Mesodermal cell (in vitro differentiated cells): Measurements from ENCODE around the gene COQ8A.

ENCODE experiments used
- H3K27ac ChIP-seq: 2 replicates; pipeline ENCODE4 v1.7.0; 2013; ENCODE audit warnings: mild to moderate bottlenecking, low read depth, low read length, moderate library complexity; ENCODE audit not compliant: severe bottlenecking
- H3K36me3 ChIP-seq: 2 replicates; pipeline ENCODE4 v1.7.1; 2013; ENCODE audit warnings: mild to moderate bottlenecking, low read length, moderate library complexity; ENCODE audit not compliant: control insufficient read depth, insufficient read depth
- H3K4me1 ChIP-seq: one replicate; pipeline ENCODE4 v1.7.1; 2013; ENCODE audit warnings: mild to moderate bottlenecking, low read length; ENCODE audit not compliant: insufficient read depth, control insufficient read depth, poor library complexity, severe bottlenecking
- H3K4me3 ChIP-seq: 2 replicates; pipeline ENCODE4 v1.7.0; 2013; ENCODE audit warnings: low read length, control low read depth, mild to moderate bottlenecking; ENCODE audit not compliant: insufficient read depth, poor library complexity, severe bottlenecking; ENCODE audit errors: extremely low read depth
- H3K9me3 ChIP-seq: 2 replicates; pipeline ENCODE4 v1.7.1; 2013; ENCODE audit warnings: mild to moderate bottlenecking, low read length, moderate library complexity; ENCODE audit not compliant: control insufficient read depth
- WGBS, 2 experiments: methylation state at CpG; one replicate each; pipeline ENCODE4 v1.1.5; 2013; ENCODE audit warnings: missing lambda C conversion rate in 2 of 2; ENCODE audit not compliant: insufficient coverage in 2 of 2; 5-methylcytosine and 5-hydroxymethylcytosine counted together

The COQ8A gene

GRCh38 chr1:226962421-226963391, 22.6 kb downstream of the COQ8A start:
- no peaks in the 10 kb centered on the region for H3K4me1 ChIP-seq
- H3K4me3 ChIP-seq: no peak overlapping the region
- H3K9me3 ChIP-seq: no peaks in the 10 kb centered on the region
- H3K27ac ChIP-seq: no peak overlapping the region
- 93 to 94% methylated on average over 25 to 26 of the region's 28 CpGs for WGBS, 2 experiments
- H3K36me3 ChIP-seq: no peaks in the 10 kb centered on the region

- H3K9me3 ChIP-seq: no peaks in the 10 kb centered on the region
- 85 to 93% methylated on average over 6 of the region's 6 CpGs for WGBS, 2 experiments
- no peak overlapping the region for H3K27ac ChIP-seq
- H3K4me1 ChIP-seq: no peaks in the 10 kb centered on the region
- H3K36me3 ChIP-seq: no peaks in the 10 kb centered on the region
- no peak overlapping the region for H3K4me3 ChIP-seq
These were observed 24.0 kb downstream of the COQ8A start for GRCh38 chr1:226964068-226964425.

DNA sequence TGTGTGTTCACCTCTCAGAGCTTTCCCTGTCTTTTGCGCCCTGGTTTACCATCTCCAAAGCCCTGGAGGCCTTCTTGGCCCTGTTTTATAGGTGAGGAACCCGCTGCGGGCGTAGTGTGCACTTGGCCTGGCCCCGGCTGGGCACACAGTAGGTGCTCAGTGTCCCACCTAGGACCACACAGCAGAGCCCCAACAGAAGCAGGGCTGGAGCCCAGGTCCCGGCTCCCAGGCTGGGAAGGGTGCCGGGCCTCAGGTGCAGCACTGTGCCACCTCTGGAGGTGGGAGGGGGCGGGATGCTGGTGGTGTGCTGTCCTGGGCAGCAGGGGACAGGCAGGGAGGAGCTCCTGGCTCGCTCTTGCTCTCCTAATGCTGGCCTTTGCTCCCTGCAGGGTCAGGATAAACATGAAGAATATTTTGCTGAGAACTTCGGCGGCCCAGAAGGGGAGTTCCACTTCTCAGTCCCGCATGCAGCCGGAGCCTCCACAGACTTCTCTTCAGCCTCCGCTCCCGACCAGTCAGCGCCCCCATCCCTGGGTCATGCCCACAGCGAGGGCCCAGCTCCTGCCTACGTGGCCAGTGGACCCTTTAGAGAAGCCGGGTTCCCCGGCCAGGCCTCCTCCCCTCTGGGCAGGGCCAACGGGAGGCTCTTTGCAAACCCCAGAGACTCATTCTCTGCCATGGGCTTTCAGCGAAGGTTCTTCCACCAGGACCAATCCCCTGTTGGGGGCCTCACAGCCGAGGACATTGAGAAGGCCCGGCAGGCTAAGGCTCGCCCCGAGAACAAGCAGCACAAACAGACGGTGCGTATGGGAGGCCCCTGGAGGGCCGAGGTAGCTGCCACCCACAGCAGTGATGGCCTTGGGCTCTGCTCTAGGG, 24.8 kb downstream of the COQ8A start:
- Histone ChIP-seq H3K36me3 (no peaks in the 10 kb centered on the region), H3K4me1 (no peaks in the 10 kb centered on the region), H3K9me3 (no peaks in the 10 kb centered on the region), H3K27ac (no peak overlapping the region), H3K4me3 (no peak overlapping the region)
- WGBS, 2 experiments: 91 to 93% methylated on average over 24 to 26 of the region's 29 CpGs

GRCh38 chr1:226965581-226966440, 25.7 kb downstream of the COQ8A start:
- 95 to 97% methylated on average over 21 to 22 of the region's 23 CpGs for WGBS, 2 experiments

DNA sequence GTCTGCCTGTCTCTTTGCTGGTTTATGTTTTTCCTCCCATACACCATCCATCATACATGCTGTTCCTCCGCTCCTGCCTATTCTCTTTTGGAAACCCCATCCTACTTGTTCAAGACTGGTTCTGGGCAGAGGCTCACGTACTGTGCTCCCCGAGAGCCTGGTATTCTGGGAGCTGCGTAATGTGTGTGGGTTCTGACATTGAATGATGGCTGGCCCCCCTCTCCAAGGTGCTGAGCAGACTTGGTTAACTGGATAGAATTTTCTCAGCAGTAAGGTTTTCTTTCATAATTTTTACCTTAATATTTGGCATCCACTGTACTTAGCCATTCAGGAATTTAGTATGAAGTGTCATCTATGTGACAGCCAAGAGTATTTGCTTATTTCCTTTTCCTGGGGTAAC, 26.6 kb downstream of the COQ8A start:
- WGBS, 2 experiments: 80 to 100% methylated on average over 1 to 3 of the region's 4 CpGs
- H3K4me3 ChIP-seq: no peak overlapping the region
- no peak overlapping the region for H3K27ac ChIP-seq
- H3K36me3 ChIP-seq: no peaks in the 10 kb centered on the region
- no peaks in the 10 kb centered on the region for H3K4me1 ChIP-seq
- peaks cover 5% of the 10 kb centered on the region for H3K9me3 ChIP-seq

More at GRCh38 chr1:226965581-226966440, 25.7 kb downstream of the COQ8A start:
- H3K4me3 ChIP-seq: no peak overlapping the region
- no peaks in the 10 kb centered on the region for H3K9me3 ChIP-seq
- H3K27ac ChIP-seq: no peak overlapping the region
- H3K4me1 ChIP-seq: no peaks in the 10 kb centered on the region
- no peaks in the 10 kb centered on the region for H3K36me3 ChIP-seq

DNA sequence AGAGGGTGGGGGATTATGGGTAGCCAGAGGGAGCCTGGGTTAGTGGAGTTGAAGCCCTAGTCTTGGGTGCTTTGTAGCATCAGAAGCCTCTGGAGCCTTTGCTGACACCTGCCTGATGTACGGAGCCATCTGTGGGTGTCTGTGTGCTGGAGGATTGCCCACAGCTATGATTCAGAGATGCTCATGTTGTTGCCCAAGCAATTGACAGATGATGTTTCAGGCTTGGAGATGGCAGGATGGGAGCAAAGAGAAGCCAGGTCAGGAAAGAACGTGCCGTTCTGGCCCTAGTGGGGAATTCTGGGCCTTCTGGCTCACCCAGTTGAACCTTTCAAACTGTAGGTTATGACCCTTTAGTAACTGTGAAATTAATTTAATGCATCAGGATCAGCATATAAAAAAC, 27.6 kb downstream of the COQ8A start:
- WGBS, 2 experiments: 85 to 100% methylated on average over 3 of the region's 3 CpGs
- H3K4me3 ChIP-seq: no peak overlapping the region
- peaks cover 4% of the 10 kb centered on the region for H3K36me3 ChIP-seq
- no peak overlapping the region for H3K27ac ChIP-seq
- peaks cover 10% of the 10 kb centered on the region for H3K9me3 ChIP-seq
- H3K4me1 ChIP-seq: no peaks in the 10 kb centered on the region

DNA sequence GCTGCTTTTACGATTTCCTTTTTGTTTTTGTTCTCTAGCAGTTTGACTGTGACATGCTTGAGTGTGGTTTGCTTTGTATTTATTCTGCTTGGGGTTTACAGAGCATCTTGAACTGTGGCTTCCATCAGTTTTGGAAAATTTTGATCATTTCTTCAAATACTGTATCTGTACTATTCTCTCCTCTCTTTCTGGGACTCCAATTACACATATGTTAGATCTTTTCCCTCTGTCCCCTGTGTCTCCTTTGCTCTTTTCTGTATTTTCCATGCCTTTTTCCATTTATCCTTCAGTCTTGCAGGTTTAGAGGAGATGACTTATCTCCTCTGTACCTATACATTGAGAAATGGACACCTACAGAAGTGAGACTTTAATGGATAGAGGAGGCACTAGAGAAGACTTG, 31.7 kb downstream of the COQ8A start:
- Histone ChIP-seq H3K4me3 (no peak overlapping the region), H3K27ac (no peak overlapping the region), H3K4me1 (peaks cover 13% of the 10 kb centered on the region), H3K9me3 (peaks cover 10% of the 10 kb centered on the region), H3K36me3 (peaks cover 4% of the 10 kb centered on the region)
- WGBS, 2 experiments: 100% methylated on average over 1 of the region's 1 CpG; no CpG with 5 or more reads in 1 of the 2 experiments

DNA sequence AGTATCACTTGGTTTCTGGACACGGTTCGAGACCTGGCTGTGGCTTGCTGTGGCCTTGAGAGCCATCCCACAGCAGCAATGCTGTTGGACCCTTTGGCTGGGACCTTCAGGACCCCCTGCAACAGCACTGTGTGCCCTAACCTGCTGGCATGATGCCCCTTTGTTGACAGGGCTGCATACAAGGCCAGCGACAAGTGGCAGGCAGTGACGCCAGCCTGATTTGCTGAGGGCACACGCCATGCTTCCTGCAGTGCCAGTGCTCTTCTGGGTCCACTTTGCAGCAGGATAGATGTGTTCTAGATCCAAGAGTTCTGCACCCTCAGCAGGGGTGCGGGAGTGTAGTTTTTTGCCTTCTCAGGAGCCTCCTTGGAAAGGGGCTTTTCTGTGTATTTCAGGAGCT, 32.8 kb downstream of the COQ8A start:
- Histone ChIP-seq H3K36me3 (peaks cover 4% of the 10 kb centered on the region), H3K4me1 (peaks cover 13% of the 10 kb centered on the region), H3K9me3 (peaks cover 10% of the 10 kb centered on the region), H3K4me3 (no peak overlapping the region), H3K27ac (no peak overlapping the region)
- WGBS, 2 experiments: 92 to 100% methylated on average over 5 to 6 of the region's 6 CpGs

- Histone ChIP-seq H3K36me3 (peaks cover 4% of the 10 kb centered on the region), H3K4me3 (no peak overlapping the region), H3K9me3 (peaks cover 10% of the 10 kb centered on the region), H3K27ac (peak overlapping the region; percentile 41), H3K4me1 (peaks cover 13% of the 10 kb centered on the region)
- WGBS, 2 experiments: no CpG with 5 or more reads among the region's 5 CpGs
These were observed 33.3 kb downstream of the COQ8A start for GRCh38 chr1:226973371-226973897.
